GM12864 (cell line): ENCODE measurements around the gene TIPARP.

Source experiments
- DNase-seq: peaks from one replicate; pipeline ENCODE4 v3.0.0-alpha.2; 2011; ENCODE audit warnings: low read depth
- H3K4me3 ChIP-seq: 2 replicates; pipeline ENCODE4 v1.5.1; 2011; ENCODE audit warnings: mild to moderate bottlenecking, low read depth, low read length, control low read depth
- TF ChIP-seq, protein P1 (sequence below): IDR thresholded peaks from 2 replicates; pipeline ENCODE4 v1.5.1; 2011; ENCODE audit warnings: low read depth, mild to moderate bottlenecking, moderate library complexity, low read length, control low read depth, inconsistent platforms; ENCODE audit errors: missing control alignments

TIPARP gene

GRCh38 chr3:156718622-156719306 is 44.4 kb downstream of the TIPARP start:
- H3K4me3 ChIP-seq, result no peak overlapping the region
- no peak for DNase-seq
- TF ChIP-seq, protein P1, sequence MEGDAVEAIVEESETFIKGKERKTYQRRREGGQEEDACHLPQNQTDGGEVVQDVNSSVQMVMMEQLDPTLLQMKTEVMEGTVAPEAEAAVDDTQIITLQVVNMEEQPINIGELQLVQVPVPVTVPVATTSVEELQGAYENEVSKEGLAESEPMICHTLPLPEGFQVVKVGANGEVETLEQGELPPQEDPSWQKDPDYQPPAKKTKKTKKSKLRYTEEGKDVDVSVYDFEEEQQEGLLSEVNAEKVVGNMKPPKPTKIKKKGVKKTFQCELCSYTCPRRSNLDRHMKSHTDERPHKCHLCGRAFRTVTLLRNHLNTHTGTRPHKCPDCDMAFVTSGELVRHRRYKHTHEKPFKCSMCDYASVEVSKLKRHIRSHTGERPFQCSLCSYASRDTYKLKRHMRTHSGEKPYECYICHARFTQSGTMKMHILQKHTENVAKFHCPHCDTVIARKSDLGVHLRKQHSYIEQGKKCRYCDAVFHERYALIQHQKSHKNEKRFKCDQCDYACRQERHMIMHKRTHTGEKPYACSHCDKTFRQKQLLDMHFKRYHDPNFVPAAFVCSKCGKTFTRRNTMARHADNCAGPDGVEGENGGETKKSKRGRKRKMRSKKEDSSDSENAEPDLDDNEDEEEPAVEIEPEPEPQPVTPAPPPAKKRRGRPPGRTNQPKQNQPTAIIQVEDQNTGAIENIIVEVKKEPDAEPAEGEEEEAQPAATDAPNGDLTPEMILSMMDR, result no peak

DNA sequence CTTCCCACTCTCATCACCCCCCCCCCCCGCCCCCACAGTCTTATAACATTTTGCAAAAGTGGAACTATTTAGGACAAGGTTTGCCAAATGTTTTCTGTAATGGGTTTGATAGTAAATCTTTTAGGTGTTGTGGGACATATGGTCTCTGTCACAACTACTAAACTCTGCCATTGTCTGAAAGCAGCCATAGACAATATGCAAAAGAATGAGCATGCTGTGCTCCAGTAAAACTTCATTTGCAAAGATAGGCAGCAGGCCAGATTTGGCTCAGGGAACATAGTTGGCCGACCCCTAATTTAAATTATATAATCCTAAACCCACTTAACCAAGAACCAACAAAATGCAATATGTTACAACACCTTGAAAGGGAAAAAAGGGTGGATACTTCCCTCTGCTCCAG is 46.4 kb downstream of the TIPARP start:
- no peak overlapping the region for H3K4me3 ChIP-seq
- no peak for DNase-seq
- TF ChIP-seq, protein P1, result no peak

GRCh38 chr3:156721687-156722618 is 47.6 kb downstream of the TIPARP start:
- TF ChIP-seq, protein P1, result no peak
- H3K4me3 ChIP-seq, result no peak overlapping the region
- DNase-seq, result no peak

- H3K4me3 ChIP-seq, result no peak overlapping the region
- TF ChIP-seq, protein P1, result no peak
- DNase-seq, result peak; percentile 12
These were observed 48.8 kb downstream of the TIPARP start for GRCh38 chr3:156723182-156723619.

GRCh38 chr3:156725682-156726081 is 51.3 kb downstream of the TIPARP start:
- DNase-seq, result no peak
- H3K4me3 ChIP-seq, result no peak overlapping the region
- TF ChIP-seq, protein P1, result no peak

DNA sequence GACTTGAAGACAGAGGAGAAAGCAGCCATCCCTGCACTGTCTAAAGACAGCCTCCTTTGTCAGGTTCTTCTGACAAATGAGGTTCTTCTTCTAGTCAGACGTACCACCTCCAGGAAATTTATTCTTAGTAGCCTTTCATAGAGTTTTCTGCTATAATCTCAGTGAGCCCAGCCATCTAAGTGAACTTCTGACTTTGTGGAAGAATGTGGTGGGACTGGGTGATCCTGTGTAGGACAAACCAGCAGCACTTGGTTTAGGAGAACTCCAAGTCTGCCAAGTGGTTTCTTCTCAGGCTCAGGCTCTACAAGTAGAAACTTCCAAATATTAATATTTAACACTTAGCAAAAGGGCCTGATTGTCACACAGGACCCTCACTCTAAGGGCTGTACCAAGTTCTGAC is 52.1 kb downstream of the TIPARP start:
- no peak overlapping the region for H3K4me3 ChIP-seq
- TF ChIP-seq, protein P1, result no peak
- DNase-seq, result no peak
